HEK293 (cell line): ENCODE data around the gene ALOXE3.

Experiments
- CTCF ChIA-PET: fragments of 350-600 bp; formaldehyde crosslinking; extraction: SDS; loops from one replicate; lab custom pipeline; 2021; ENCODE audit warnings: antibody characterized with exemption; lab: Yijun Ruan, JAX
- POLR2A ChIA-PET: fragments of 300-600 bp; formaldehyde crosslinking; extraction: SDS; loops from one replicate; lab custom pipeline; 2020; ENCODE audit warnings: antibody characterized with exemption, inconsistent platforms; lab: Yijun Ruan, JAX
- H3K27ac ChIP-seq: fragments of 200-500 bp; sonication (Bioruptor generic); 2 replicates; pipeline ENCODE4 v1.5.1; 2014; ENCODE audit warnings: low read depth, low read length, control low read depth, inconsistent platforms; ENCODE audit errors: extremely low read depth
- H3K36me3 ChIP-seq, 2 experiments: fragments of 200-500 bp in 1 of 2; sonication (Bioruptor generic) in 1 of 2; 1 replicate in 1 of 2; 2 replicates in 1 of 2; pipeline ENCODE4 v1.5.1; 2014 to 2017; ENCODE audit warnings: inconsistent platforms in 2 of 2, low read length in 2 of 2; ENCODE audit not compliant: control insufficient read depth in 2 of 2, insufficient read depth in 1 of 2
- H3K4me1 ChIP-seq: fragments of 200-500 bp; sonication (Bioruptor generic); 2 replicates; pipeline ENCODE4 v1.5.1; 2014; ENCODE audit warnings: mild to moderate bottlenecking, low read length, inconsistent platforms; ENCODE audit not compliant: control insufficient read depth, insufficient read depth
- H3K4me3 ChIP-seq: 2 replicates; pipeline ENCODE4 v1.5.1; 2011; ENCODE audit warnings: low read depth, mild to moderate bottlenecking, control low read depth, low read length, moderate library complexity
- H3K9me3 ChIP-seq: fragments of 200-500 bp; sonication (Bioruptor generic); 2 replicates; pipeline ENCODE4 v1.5.1; 2014; ENCODE audit warnings: low read depth, low read length, inconsistent platforms; ENCODE audit not compliant: control insufficient read depth, insufficient read depth
- BCL11A ChIP-seq: fragments of 450-650 bp; formaldehyde crosslinking; IDR thresholded peaks from 2 replicates; pipeline ENCODE4 v1.5.1; 2016; ENCODE audit warnings: low read depth, missing biosample characterization, missing genetic modification characterization
- GLIS1 ChIP-seq: fragments of 450-650 bp; formaldehyde crosslinking; IDR thresholded peaks from 2 replicates; pipeline ENCODE4 v1.5.1; 2016; ENCODE audit warnings: missing biosample characterization, missing genetic modification characterization
- HOXA7 ChIP-seq: sonication (generic); formaldehyde crosslinking; IDR thresholded peaks from 2 replicates; pipeline ENCODE4 v1.8.1; 2022; ENCODE audit warnings: missing genetic modification reagents, borderline replicate concordance
- MZF1 ChIP-seq: fragments of 450-650 bp; formaldehyde crosslinking; IDR thresholded peaks from 2 replicates; pipeline ENCODE4 v1.5.1; 2017; ENCODE audit warnings: missing biosample characterization, missing genetic modification characterization, borderline replicate concordance
- SALL2 ChIP-seq: fragments of 450-650 bp; formaldehyde crosslinking; IDR thresholded peaks from 2 replicates; pipeline ENCODE4 v1.5.0; 2017; ENCODE audit warnings: missing biosample characterization, mild to moderate bottlenecking, missing genetic modification characterization, borderline replicate concordance
- ZBTB49 ChIP-seq: fragments of 450-650 bp; formaldehyde crosslinking; IDR thresholded peaks from 2 replicates; pipeline ENCODE4 v1.5.1; 2016; ENCODE audit warnings: missing biosample characterization, missing genetic modification characterization, low read depth
- ZBTB8A ChIP-seq: fragments of 450-650 bp; formaldehyde crosslinking; IDR thresholded peaks from 2 replicates; pipeline ENCODE4 v1.5.1; 2016; ENCODE audit warnings: missing biosample characterization, missing genetic modification characterization
- ZEB2 ChIP-seq: fragments of 450-650 bp; formaldehyde crosslinking; IDR thresholded peaks from 2 replicates; pipeline ENCODE4 v1.5.1; 2016; ENCODE audit warnings: missing biosample characterization, missing genetic modification characterization
- ZFHX2 ChIP-seq: fragments of 450-650 bp; formaldehyde crosslinking; conservative IDR thresholded peaks from 2 replicates; pipeline ENCODE4 v1.5.1; 2016; ENCODE audit warnings: missing biosample characterization, missing genetic modification characterization
- ZNF169 ChIP-seq: fragments of 450-650 bp; formaldehyde crosslinking; IDR thresholded peaks from 2 replicates; pipeline ENCODE4 v1.5.1; 2016; ENCODE audit warnings: missing biosample characterization, missing genetic modification characterization
- ZNF19 ChIP-seq: fragments of 450-650 bp; formaldehyde crosslinking; IDR thresholded peaks from 2 replicates; pipeline ENCODE4; 2016; ENCODE audit warnings: missing biosample characterization, missing genetic modification characterization, low read depth
- ZNF2 ChIP-seq: fragments of 450-650 bp; formaldehyde crosslinking; IDR thresholded peaks from 2 replicates; pipeline ENCODE4 v1.5.1; 2016; ENCODE audit warnings: missing biosample characterization, missing genetic modification characterization
- ZNF24 ChIP-seq: fragments of 450-650 bp; formaldehyde crosslinking; IDR thresholded peaks from 2 replicates; pipeline ENCODE4 v1.5.1; 2016; ENCODE audit warnings: missing biosample characterization, missing genetic modification characterization
- ZNF248 ChIP-seq: fragments of 450-650 bp; formaldehyde crosslinking; IDR thresholded peaks from 2 replicates; pipeline ENCODE4 v1.5.1; 2017; ENCODE audit warnings: missing biosample characterization, missing genetic modification characterization
- ZNF394 ChIP-seq: fragments of 450-650 bp; formaldehyde crosslinking; IDR thresholded peaks from 2 replicates; pipeline ENCODE4 v1.5.1; 2016; ENCODE audit warnings: missing biosample characterization, missing genetic modification characterization, mild to moderate bottlenecking, moderate library complexity, borderline replicate concordance
- ZNF426 ChIP-seq: fragments of 450-650 bp; formaldehyde crosslinking; IDR thresholded peaks from 2 replicates; pipeline ENCODE4 v1.5.1; 2017; ENCODE audit warnings: missing biosample characterization, missing genetic modification characterization, mild to moderate bottlenecking, inconsistent platforms, moderate library complexity
- ZNF433 ChIP-seq: fragments of 450-650 bp; formaldehyde crosslinking; IDR thresholded peaks from 2 replicates; pipeline ENCODE4 v1.5.1; 2016; ENCODE audit warnings: missing biosample characterization, missing genetic modification characterization, low read depth
- ZNF555 ChIP-seq: fragments of 450-650 bp; formaldehyde crosslinking; conservative IDR thresholded peaks from 2 replicates; pipeline ENCODE4 v1.5.1; 2017; ENCODE audit warnings: missing biosample characterization, mild to moderate bottlenecking, missing genetic modification characterization, inconsistent platforms
- ZNF558 ChIP-seq: fragments of 450-650 bp; formaldehyde crosslinking; IDR thresholded peaks from 2 replicates; pipeline ENCODE4 v1.5.1; 2016; ENCODE audit warnings: missing biosample characterization, missing genetic modification characterization
- ZNF571 ChIP-seq: fragments of 450-650 bp; formaldehyde crosslinking; IDR thresholded peaks from 2 replicates; pipeline ENCODE4 v1.5.0; 2017; ENCODE audit warnings: missing biosample characterization, missing genetic modification characterization
- ZNF585B ChIP-seq: fragments of 450-650 bp; formaldehyde crosslinking; IDR thresholded peaks from 2 replicates; pipeline ENCODE4 v1.5.1; 2016; ENCODE audit warnings: missing biosample characterization, missing genetic modification characterization
- ZNF654 ChIP-seq: fragments of 450-650 bp; formaldehyde crosslinking; IDR thresholded peaks from 2 replicates; pipeline ENCODE4 v1.5.1; 2016; ENCODE audit warnings: low read depth, missing biosample characterization, missing genetic modification characterization
- ZNF747 ChIP-seq: fragments of 450-650 bp; formaldehyde crosslinking; IDR thresholded peaks from 2 replicates; pipeline ENCODE4 v1.5.1; 2016; ENCODE audit warnings: missing biosample characterization, missing genetic modification characterization
- ZNF837 ChIP-seq: fragments of 450-650 bp; formaldehyde crosslinking; IDR thresholded peaks from 2 replicates; pipeline ENCODE4 v1.5.1; 2016; ENCODE audit warnings: missing biosample characterization, missing genetic modification characterization
- ZNF843 ChIP-seq: fragments of 450-650 bp; formaldehyde crosslinking; IDR thresholded peaks from 2 replicates; pipeline ENCODE4 v1.5.1; 2016; ENCODE audit warnings: missing biosample characterization, missing genetic modification characterization
- ZSCAN18 ChIP-seq: fragments of 450-650 bp; formaldehyde crosslinking; IDR thresholded peaks from 2 replicates; pipeline ENCODE4 v1.5.1; 2016; ENCODE audit warnings: missing biosample characterization, missing genetic modification characterization
- TF ChIP-seq, protein P1 (sequence below): fragments of 450-650 bp; formaldehyde crosslinking; IDR thresholded peaks from 2 replicates; pipeline ENCODE4 v1.5.1; 2016; ENCODE audit warnings: missing biosample characterization, missing genetic modification characterization
- TF ChIP-seq, protein P2 (sequence below): fragments of 450-650 bp; formaldehyde crosslinking; IDR thresholded peaks from 2 replicates; pipeline ENCODE4 v1.5.1; 2016; ENCODE audit warnings: missing biosample characterization, missing genetic modification characterization

The ALOXE3 gene

DNA sequence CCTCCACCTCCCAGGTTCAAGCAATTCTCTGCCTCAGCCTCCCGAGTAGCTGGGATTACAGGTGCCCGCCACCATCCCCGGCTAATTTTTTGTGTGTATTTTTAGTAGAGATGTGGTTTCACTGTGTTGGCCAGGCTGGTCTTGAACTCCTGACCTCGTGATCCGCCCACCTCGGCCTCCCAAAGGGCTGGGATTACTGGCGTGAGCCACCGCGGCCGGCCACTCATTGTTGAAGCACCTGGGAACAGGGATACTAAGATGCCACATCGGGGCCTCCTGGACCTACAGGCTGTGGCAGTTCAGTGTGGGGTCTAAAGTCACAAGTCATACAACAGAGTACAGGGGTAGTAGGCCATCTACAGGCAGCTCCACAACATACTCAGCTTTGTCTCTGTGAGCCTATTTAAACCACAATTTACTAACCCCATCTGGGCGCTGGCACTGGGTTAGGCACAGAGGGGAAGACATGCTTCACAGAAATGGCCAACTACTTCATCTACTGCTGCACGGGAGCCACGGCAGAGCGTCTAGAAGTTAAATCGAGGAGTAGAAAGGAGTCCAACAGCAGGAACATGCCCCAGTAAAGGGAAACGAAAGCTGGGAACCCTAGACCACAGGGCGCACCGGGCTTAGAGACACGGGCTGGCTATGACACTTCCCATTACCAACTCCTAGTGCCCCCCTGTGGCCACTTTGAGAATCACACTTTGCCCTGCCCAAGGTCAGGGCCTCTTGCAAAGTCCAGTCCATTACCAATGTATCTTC, 40.1 kb upstream of the ALOXE3 start:
- H3K27ac ChIP-seq: no peak overlapping the region
- POLR2A ChIA-PET: interaction anchor here (0.5 to 4.6 kb wide), 7 partner anchors 15 to 89 kb away, joined by 3 to 31 read pairs (median 11); partner anchors contain the start of genes ALOXE3, AURKB, BORCS6 and CTC1
- TF ChIP-seq ZNF394 (tag by site-specific recombination) (no peak), ZNF433 (tag by site-specific recombination) (no peak), ZNF19 (tag by site-specific recombination) (no peak), HOXA7 (CRISPR knock-in tag) (no peak), ZNF571 (tag by site-specific recombination) (no peak), ZNF2 (tag by site-specific recombination) (peak; percentile 49; the same call in 1 of the 2 replicates), BCL11A (tag by site-specific recombination) (peak; percentile 47; the same call in 1 of the 2 replicates), GLIS1 (tag by site-specific recombination) (0 out of 2 replicates have a peak, but pooled peaks have one; percentile 3), SALL2 (tag by site-specific recombination) (no peak), ZNF585B (tag by site-specific recombination) (peak; percentile 12), ZNF426 (tag by site-specific recombination) (no peak), ZNF169 (tag by site-specific recombination) (no peak), ZNF837 (tag by site-specific recombination) (no peak), ZFHX2 (tag by site-specific recombination) (0 out of 2 replicates have a peak, but pooled peaks have one; percentile 11), ZEB2 (tag by site-specific recombination) (peak; percentile 49; the same call in 1 of the 2 replicates), ZSCAN18 (tag by site-specific recombination) (no peak), ZNF747 (tag by site-specific recombination) (no peak), ZBTB8A (peak; percentile 98), ZNF24 (tag by site-specific recombination) (no peak), ZNF843 (no peak), ZNF555 (tag by site-specific recombination) (no peak), ZNF248 (no peak), ZBTB49 (no peak), ZNF558 (tag by site-specific recombination) (no peak), ZNF654 (peak; percentile 47; the same call in 1 of the 2 replicates), MZF1 (no peak)
- TF ChIP-seq, protein P1, sequence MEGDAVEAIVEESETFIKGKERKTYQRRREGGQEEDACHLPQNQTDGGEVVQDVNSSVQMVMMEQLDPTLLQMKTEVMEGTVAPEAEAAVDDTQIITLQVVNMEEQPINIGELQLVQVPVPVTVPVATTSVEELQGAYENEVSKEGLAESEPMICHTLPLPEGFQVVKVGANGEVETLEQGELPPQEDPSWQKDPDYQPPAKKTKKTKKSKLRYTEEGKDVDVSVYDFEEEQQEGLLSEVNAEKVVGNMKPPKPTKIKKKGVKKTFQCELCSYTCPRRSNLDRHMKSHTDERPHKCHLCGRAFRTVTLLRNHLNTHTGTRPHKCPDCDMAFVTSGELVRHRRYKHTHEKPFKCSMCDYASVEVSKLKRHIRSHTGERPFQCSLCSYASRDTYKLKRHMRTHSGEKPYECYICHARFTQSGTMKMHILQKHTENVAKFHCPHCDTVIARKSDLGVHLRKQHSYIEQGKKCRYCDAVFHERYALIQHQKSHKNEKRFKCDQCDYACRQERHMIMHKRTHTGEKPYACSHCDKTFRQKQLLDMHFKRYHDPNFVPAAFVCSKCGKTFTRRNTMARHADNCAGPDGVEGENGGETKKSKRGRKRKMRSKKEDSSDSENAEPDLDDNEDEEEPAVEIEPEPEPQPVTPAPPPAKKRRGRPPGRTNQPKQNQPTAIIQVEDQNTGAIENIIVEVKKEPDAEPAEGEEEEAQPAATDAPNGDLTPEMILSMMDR (tag by site-specific recombination): peak; percentile 57; the same call in 1 of the 2 replicates
- TF ChIP-seq, protein P2, sequence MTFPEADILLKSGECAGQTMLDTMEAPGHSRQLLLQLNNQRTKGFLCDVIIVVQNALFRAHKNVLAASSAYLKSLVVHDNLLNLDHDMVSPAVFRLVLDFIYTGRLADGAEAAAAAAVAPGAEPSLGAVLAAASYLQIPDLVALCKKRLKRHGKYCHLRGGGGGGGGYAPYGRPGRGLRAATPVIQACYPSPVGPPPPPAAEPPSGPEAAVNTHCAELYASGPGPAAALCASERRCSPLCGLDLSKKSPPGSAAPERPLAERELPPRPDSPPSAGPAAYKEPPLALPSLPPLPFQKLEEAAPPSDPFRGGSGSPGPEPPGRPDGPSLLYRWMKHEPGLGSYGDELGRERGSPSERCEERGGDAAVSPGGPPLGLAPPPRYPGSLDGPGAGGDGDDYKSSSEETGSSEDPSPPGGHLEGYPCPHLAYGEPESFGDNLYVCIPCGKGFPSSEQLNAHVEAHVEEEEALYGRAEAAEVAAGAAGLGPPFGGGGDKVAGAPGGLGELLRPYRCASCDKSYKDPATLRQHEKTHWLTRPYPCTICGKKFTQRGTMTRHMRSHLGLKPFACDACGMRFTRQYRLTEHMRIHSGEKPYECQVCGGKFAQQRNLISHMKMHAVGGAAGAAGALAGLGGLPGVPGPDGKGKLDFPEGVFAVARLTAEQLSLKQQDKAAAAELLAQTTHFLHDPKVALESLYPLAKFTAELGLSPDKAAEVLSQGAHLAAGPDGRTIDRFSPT: 0 out of 2 replicates have a peak, but pooled peaks have one; percentile 26

More for the DNA sequence above, 40.1 kb upstream of the ALOXE3 start:
- CTCF ChIA-PET: interaction anchor here (0.6 to 7.3 kb wide), 25 partner anchors 9 to 142 kb away, joined by 3 to 91 read pairs (median 4); partner anchors contain the start of genes ALOXE3, BORCS6, HES7 and TMEM107
- Histone ChIP-seq H3K4me1 (peaks cover 30% of the 10 kb centered on the region), H3K4me3 (no peak overlapping the region; the same call in 1 of the 2 replicates), H3K9me3 (no peaks in the 10 kb centered on the region), H3K36me3 (peaks cover 15 to 34% of the 10 kb centered on the region in 2 experiments; a peak in 2 of 3 replicates)
